ENCODE measurements around the gene BABAM1. TPM values are rescaled to one million over a fixed set of nuclear protein-coding genes. Genes with fewer than 3 reads are reported as not detected.

Gene BABAM1
- total and polyA plus RNA-seq, 10 of the 15 experiments (the other 5 are each of a cell fraction or from before 2014, with no cell fraction given): 11.9 to 154 (median 103) TPM

DNA sequence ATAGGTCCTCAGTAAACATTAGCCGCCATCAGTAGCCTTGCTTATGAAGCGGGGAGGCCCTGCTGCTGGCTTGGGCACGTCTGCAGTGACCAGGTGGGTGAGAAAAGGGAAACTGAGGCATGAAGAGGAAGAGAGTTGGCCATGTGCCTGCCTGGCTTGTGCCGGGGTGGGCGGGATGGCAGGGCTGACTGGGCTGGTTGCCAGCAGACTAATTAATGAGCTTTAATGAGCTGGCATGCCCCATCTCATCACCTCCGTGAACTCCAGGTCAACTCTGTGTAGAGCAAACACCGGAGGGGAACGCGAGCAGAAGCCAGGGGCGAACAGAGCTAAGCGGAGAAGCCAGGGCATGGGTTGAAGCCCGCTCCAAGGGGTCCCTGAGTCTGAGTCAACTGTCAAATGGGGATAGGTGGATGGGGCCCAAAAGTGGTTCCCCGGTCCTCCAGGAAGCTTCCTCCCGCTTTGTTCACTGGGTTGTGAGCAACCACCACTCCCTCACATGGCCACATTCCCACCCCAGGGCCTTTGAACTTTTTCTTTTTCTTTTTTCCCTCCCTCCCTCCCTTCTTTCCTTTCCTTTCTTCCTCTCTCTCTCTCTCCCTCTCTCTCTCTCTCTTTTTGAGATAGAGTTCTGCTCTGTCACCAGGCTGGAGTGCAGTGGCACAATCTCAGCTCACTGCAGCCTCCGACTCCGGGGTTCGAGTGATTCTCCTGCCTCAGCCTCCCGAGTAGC is 30.3 kb upstream of the BABAM1 start:
- 82% methylated on average over 18 of the region's 18 CpGs for WGBS (ENCODE audit: insufficient coverage, insufficient replicate concordance, low lambda C conversion rate, missing lambda C conversion rate)
- ChIA-PET CTCF (interaction anchor here (1.0 to 3.9 kb wide), 3 partner anchors 23 to 170 kb away, joined by 3 to 24 read pairs (median 15); no protein-coding TSS in a partner anchor), RAD21 (ENCODE audit: unreplicated experiment) (interaction anchor here (3.1 kb wide), 1 partner anchor 170 kb away, joined by 21 read pairs; no protein-coding TSS in a partner anchor), POLR2A (interaction anchor here (0.8 to 3.3 kb wide), 2 partner anchors 11 to 77 kb away, joined by 3 to 31 read pairs; partner anchors contain the start of gene OCEL1), SMC1A (ENCODE audit: uncharacterized antibody, unreplicated experiment) (no interaction called here)
- Histone ChIP-seq H2AFZ (ENCODE audit: control insufficient read depth, low read depth, low read length) (no peak overlapping the region), H3K9me3 (replicated peaks; ENCODE audit: control insufficient read depth, insufficient read depth, low read length) (no peaks in the 10 kb centered on the region), H3K79me2 (ENCODE audit: control insufficient read depth, insufficient read depth, low read length) (peaks cover 10% of the 10 kb centered on the region), H3K27me3 (replicated peaks in 1 of 2; ENCODE audit: control insufficient read depth in 2 of 2, insufficient read depth in 2 of 2, low read length in 1 of 2) (no peaks in the 10 kb centered on the region), H3K4me1 (ENCODE audit: control insufficient read depth, insufficient read depth, low read length) (peaks cover 4% of the 10 kb centered on the region; the same call in 1 of the 2 replicates), H3K4me2 (ENCODE audit: control insufficient read depth, insufficient read depth) (no peak overlapping the region), H3K36me3 (ENCODE audit: control insufficient read depth in 2 of 2, insufficient read depth in 2 of 2, low read length in 1 of 2) (peaks cover 0 to 2% of the 10 kb centered on the region in 2 experiments; a peak in 1 of 4 replicates), H3K4me3 (no peak overlapping the region), H4K20me1 (ENCODE audit: control insufficient read depth, insufficient read depth) (no peaks in the 10 kb centered on the region), H3K27ac (ENCODE audit: control insufficient read depth, insufficient read depth) (no peak overlapping the region), H3K9ac (ENCODE audit: control insufficient read depth, insufficient read depth, low read length) (no peak overlapping the region)
- ATAC-seq (no peak), FAIRE-seq (no peak), DNase-seq (ENCODE audit: low read depth, low spot score) (no peak)
- intact Hi-C loops (cut with micrococcal nuclease; ENCODE audit: unreplicated experiment) (no loop called here), in situ Hi-C loops (cut with MboI) (no loop called here)
- no TSS peak for BruUV-seq (replicated peaks)
- TF ChIP-seq NFYA (IDR thresholded peaks at IDR 0.05; ENCODE audit: borderline replicate concordance, low read depth, low read length) (no peak), PAX5 (IDR thresholded peaks at IDR 0.05; ENCODE audit: borderline replicate concordance, low read depth, low read length) (no peak), NFYB (IDR thresholded peaks at IDR 0.05; ENCODE audit: insufficient read depth, low read depth, low read length) (no peak), IRF4 (IDR thresholded peaks at IDR 0.05; ENCODE audit: low read depth, low read length) (no peak), ESRRA (IDR thresholded peaks at IDR 0.05; ENCODE audit: low read length) (no peak), NR2C2 (IDR thresholded peaks at IDR 0.05; ENCODE audit: borderline replicate concordance, control insufficient read depth, insufficient read length, low read depth) (no peak)

Measured in GM12878 (cell line).